ENCODE data around the gene ARPP19.

DNA sequence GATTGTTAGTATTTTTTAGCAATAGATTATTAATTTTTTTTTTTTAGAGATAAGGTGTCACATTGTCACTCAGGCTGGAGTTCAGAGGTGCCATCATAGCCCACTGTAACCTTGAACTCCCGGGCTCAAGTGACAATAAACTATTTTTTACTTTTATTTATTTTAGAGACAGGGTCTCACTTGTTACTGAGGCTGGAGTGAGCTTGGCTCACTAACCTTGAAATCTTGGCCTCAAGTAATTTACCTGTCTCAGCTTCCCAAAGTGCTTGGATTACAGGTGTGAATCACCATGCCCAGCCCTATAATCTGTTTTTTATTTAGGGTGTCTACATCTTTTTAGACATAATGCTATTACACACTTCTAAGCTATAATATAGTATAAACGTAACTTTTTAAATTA is 7.9 kb upstream of the ARPP19 start:
- TF ChIP-seq, protein P1, sequence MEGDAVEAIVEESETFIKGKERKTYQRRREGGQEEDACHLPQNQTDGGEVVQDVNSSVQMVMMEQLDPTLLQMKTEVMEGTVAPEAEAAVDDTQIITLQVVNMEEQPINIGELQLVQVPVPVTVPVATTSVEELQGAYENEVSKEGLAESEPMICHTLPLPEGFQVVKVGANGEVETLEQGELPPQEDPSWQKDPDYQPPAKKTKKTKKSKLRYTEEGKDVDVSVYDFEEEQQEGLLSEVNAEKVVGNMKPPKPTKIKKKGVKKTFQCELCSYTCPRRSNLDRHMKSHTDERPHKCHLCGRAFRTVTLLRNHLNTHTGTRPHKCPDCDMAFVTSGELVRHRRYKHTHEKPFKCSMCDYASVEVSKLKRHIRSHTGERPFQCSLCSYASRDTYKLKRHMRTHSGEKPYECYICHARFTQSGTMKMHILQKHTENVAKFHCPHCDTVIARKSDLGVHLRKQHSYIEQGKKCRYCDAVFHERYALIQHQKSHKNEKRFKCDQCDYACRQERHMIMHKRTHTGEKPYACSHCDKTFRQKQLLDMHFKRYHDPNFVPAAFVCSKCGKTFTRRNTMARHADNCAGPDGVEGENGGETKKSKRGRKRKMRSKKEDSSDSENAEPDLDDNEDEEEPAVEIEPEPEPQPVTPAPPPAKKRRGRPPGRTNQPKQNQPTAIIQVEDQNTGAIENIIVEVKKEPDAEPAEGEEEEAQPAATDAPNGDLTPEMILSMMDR (IDR thresholded peaks at IDR 0.05) = no peak
- no peak for TF ChIP-seq POLR2A (IDR thresholded peaks at IDR 0.05)

Measured in right lobe of liver (tissue), 4 donors.